Loucy (cell line): Measurements from ENCODE around the gene KRTDAP.

Experiments
- EZH2phosphoT487 ChIP-seq: fragments of 200-600 bp; IDR thresholded peaks from 2 replicates; pipeline ENCODE4 v1.6.1; 2018; ENCODE audit warnings: antibody characterized with exemption, mild to moderate bottlenecking, moderate library complexity, borderline replicate concordance
- TF ChIP-seq, protein P1 (sequence below): fragments of 200-600 bp; sonication (generic); conservative IDR thresholded peaks from 2 replicates; pipeline ENCODE4 v1.5.1; 2014; ENCODE audit warnings: mild to moderate bottlenecking, antibody characterized with exemption, low read length

DNA sequence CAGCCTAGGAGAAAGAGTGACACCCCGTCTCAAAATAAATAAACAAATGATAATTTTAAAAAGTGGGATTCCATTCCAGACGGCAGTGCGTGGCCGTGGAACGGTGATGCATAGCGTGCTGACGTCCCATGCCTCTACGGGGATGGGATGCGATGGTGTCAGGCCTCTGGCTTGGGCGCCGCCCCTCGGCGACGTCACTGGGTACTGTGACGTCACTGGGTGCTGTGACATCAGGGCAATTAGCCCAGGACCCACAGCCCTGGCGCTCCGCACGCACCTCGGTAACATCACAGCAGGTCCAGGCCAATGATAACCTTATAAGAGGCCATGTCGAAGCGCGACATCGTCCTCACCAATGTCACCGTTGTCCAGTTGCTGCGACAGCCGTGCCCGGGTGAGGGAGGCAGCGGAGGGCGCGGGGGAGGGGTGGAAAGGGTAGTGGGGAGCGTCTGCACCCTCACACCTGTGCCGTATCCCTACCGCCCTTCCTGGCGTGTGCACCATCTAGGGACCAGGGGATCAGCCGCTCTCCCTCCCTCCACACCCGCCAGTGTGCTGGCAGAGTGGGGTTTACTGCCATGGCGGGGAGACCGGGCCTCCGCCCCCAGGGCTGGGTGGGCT is 43.0 kb upstream of the KRTDAP start, which contains the start of gene GAPDHS:
- TF ChIP-seq, protein P1, sequence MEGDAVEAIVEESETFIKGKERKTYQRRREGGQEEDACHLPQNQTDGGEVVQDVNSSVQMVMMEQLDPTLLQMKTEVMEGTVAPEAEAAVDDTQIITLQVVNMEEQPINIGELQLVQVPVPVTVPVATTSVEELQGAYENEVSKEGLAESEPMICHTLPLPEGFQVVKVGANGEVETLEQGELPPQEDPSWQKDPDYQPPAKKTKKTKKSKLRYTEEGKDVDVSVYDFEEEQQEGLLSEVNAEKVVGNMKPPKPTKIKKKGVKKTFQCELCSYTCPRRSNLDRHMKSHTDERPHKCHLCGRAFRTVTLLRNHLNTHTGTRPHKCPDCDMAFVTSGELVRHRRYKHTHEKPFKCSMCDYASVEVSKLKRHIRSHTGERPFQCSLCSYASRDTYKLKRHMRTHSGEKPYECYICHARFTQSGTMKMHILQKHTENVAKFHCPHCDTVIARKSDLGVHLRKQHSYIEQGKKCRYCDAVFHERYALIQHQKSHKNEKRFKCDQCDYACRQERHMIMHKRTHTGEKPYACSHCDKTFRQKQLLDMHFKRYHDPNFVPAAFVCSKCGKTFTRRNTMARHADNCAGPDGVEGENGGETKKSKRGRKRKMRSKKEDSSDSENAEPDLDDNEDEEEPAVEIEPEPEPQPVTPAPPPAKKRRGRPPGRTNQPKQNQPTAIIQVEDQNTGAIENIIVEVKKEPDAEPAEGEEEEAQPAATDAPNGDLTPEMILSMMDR = no peak
- TF ChIP-seq EZH2phosphoT487 = no peak
